Loucy (cell line): ENCODE measurements around the gene ZNF236.

Experiments
- H2AFZ ChIP-seq: fragments of 200-600 bp; sonication (generic); 2 replicates; pipeline ENCODE4 v1.6.0; 2016; ENCODE audit warnings: antibody characterized with exemption, mild to moderate bottlenecking, low read length, moderate library complexity
- H3F3A ChIP-seq: fragments of 200-600 bp; 2 replicates; pipeline ENCODE4 v1.6.0; 2016; ENCODE audit warnings: antibody characterized with exemption, low read depth, mild to moderate bottlenecking
- H3K27me3 ChIP-seq: fragments of 200-600 bp; sonication (generic); 2 replicates; pipeline ENCODE4 v1.6.1; 2014; ENCODE audit warnings: low read length, mild to moderate bottlenecking; ENCODE audit not compliant: insufficient read depth, poor library complexity, severe bottlenecking
- H3K36me3 ChIP-seq: fragments of 200-600 bp; sonication (generic); 2 replicates; pipeline ENCODE4 v1.6.1; 2016; ENCODE audit warnings: low read length; ENCODE audit not compliant: insufficient read depth
- H3K4me1 ChIP-seq: fragments of 200-600 bp; sonication (generic); 2 replicates; pipeline ENCODE4 v1.5.1; 2014; ENCODE audit warnings: low read length, mild to moderate bottlenecking; ENCODE audit not compliant: insufficient read depth, poor library complexity, severe bottlenecking
- H3K4me2 ChIP-seq: fragments of 200-600 bp; sonication (generic); 2 replicates; pipeline ENCODE4 v1.6.0; 2014; ENCODE audit warnings: antibody characterized with exemption, low read length, low read depth, mild to moderate bottlenecking; ENCODE audit not compliant: poor library complexity, severe bottlenecking
- H3K4me3 ChIP-seq: fragments of 200-600 bp; sonication (generic); 2 replicates; pipeline ENCODE4 v1.5.1; 2014; ENCODE audit warnings: low read length, mild to moderate bottlenecking, mixed read lengths; ENCODE audit not compliant: poor library complexity, severe bottlenecking
- H3K79me2 ChIP-seq: fragments of 200-600 bp; sonication (generic); 2 replicates; pipeline ENCODE4 v1.6.1; 2014; ENCODE audit warnings: low read length; ENCODE audit not compliant: insufficient read depth
- H3K9ac ChIP-seq: fragments of 200-600 bp; sonication (generic); 2 replicates; pipeline ENCODE4 v1.6.0; 2014; ENCODE audit warnings: mild to moderate bottlenecking, low read depth, low read length, moderate library complexity; ENCODE audit not compliant: poor library complexity, severe bottlenecking
- H3K9me2 ChIP-seq: fragments of 200-600 bp; sonication (generic); replicated peaks from 2 replicates; pipeline ENCODE4 v1.6.1; 2016; ENCODE audit warnings: low read depth, low read length, mixed read lengths
- H3K9me3 ChIP-seq: fragments of 200-600 bp; sonication (generic); 2 replicates; pipeline ENCODE4 v1.6.1; 2014; ENCODE audit warnings: mild to moderate bottlenecking, antibody characterized with exemption, low read length, low read depth; ENCODE audit not compliant: insufficient read depth
- H4K20me1 ChIP-seq: fragments of 200-600 bp; sonication (generic); 2 replicates; pipeline ENCODE4 v1.6.0; 2014; ENCODE audit warnings: antibody characterized with exemption, low read length, mild to moderate bottlenecking; ENCODE audit not compliant: insufficient read depth, poor library complexity, severe bottlenecking
- EZH2phosphoT487 ChIP-seq: fragments of 200-600 bp; IDR thresholded peaks from 2 replicates; pipeline ENCODE4 v1.6.1; 2018; ENCODE audit warnings: antibody characterized with exemption, mild to moderate bottlenecking, moderate library complexity, borderline replicate concordance
- TF ChIP-seq, protein P1 (sequence below): fragments of 200-600 bp; sonication (generic); conservative IDR thresholded peaks from 2 replicates; pipeline ENCODE4 v1.5.1; 2014; ENCODE audit warnings: mild to moderate bottlenecking, antibody characterized with exemption, low read length

ZNF236 gene

DNA sequence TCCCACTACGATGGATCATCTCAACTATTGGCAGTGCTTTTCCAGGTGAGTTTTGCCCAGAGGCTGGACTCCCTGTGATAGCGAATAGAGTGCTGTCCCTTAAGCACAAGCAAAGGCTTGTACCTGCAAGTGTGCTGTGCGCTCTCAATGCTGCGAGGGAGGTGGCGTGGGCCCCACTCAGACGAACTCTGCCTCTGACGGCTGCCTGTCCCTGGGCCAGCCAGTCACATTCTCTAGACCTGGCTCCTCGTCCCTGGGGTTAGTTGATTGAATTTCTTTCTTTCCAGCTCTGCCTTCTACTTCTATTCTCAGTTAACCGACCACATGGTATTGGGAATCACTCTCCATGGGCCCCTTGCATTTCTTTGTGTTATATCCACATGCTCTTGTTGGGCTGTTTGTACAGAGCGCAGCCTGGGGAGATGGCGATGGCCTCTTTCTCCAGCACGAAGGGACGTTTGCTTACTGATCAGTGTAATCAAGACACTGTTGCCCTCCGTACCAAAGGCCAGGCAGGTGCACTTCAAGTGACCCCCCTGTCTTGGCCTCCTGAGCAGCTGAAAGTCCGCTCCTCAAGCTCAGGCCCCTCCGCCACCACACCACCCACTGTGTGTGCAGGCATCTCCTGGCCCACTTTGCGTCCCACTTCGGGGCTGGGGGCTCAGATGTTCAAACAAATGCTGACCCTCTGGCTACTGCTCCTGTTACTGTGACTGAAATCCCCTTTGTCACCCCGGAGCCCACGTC, 151.3 kb downstream of the ZNF236 start:
- Histone ChIP-seq H3K4me1 (no peaks in the 10 kb centered on the region), H3K9ac (no peak overlapping the region), H3K9me3 (no peaks in the 10 kb centered on the region), H2AFZ (no peak overlapping the region), H3F3A (no peaks in the 10 kb centered on the region), H3K4me2 (no peak overlapping the region), H4K20me1 (no peaks in the 10 kb centered on the region), H3K27me3 (no peaks in the 10 kb centered on the region), H3K79me2 (no peaks in the 10 kb centered on the region), H3K4me3 (no peak overlapping the region), H3K9me2 (no peaks in the 10 kb centered on the region), H3K36me3 (peaks cover 4% of the 10 kb centered on the region; the same call in 1 of the 2 replicates)
- TF ChIP-seq, protein P1, sequence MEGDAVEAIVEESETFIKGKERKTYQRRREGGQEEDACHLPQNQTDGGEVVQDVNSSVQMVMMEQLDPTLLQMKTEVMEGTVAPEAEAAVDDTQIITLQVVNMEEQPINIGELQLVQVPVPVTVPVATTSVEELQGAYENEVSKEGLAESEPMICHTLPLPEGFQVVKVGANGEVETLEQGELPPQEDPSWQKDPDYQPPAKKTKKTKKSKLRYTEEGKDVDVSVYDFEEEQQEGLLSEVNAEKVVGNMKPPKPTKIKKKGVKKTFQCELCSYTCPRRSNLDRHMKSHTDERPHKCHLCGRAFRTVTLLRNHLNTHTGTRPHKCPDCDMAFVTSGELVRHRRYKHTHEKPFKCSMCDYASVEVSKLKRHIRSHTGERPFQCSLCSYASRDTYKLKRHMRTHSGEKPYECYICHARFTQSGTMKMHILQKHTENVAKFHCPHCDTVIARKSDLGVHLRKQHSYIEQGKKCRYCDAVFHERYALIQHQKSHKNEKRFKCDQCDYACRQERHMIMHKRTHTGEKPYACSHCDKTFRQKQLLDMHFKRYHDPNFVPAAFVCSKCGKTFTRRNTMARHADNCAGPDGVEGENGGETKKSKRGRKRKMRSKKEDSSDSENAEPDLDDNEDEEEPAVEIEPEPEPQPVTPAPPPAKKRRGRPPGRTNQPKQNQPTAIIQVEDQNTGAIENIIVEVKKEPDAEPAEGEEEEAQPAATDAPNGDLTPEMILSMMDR = no peak
- no peak for TF ChIP-seq EZH2phosphoT487

DNA sequence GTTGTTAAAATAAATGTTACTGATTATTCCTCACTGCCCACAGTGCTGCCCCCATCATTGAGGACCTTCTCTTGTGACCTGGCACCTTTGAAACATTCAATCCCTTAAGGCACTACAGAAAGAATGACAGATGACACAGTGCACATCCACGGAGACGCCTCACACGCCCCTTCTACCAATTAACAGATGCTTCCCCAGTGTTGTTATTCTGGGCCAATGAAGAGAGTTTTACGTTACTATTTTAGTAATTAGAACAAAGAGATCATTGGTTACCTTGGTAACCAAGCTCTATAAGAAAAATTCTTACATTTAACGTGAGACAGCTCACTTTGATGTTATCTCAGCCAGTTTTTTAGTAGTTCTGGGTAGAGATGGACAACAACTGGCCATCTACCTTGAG, 152.0 kb downstream of the ZNF236 start:
- H3K9me3 ChIP-seq = no peaks in the 10 kb centered on the region
- no peaks in the 10 kb centered on the region for H3K4me1 ChIP-seq
- TF ChIP-seq EZH2phosphoT487 = no peak
- TF ChIP-seq, protein P1 = no peak
- no peaks in the 10 kb centered on the region for H3K27me3 ChIP-seq
- no peak overlapping the region for H3K4me2 ChIP-seq
- no peaks in the 10 kb centered on the region for H4K20me1 ChIP-seq
- no peaks in the 10 kb centered on the region for H3K9me2 ChIP-seq
- no peak overlapping the region for H2AFZ ChIP-seq
- H3K4me3 ChIP-seq = no peak overlapping the region
- no peaks in the 10 kb centered on the region for H3K79me2 ChIP-seq
- H3K9ac ChIP-seq = no peak overlapping the region
- no peaks in the 10 kb centered on the region for H3F3A ChIP-seq
- H3K36me3 ChIP-seq = no peaks in the 10 kb centered on the region

DNA sequence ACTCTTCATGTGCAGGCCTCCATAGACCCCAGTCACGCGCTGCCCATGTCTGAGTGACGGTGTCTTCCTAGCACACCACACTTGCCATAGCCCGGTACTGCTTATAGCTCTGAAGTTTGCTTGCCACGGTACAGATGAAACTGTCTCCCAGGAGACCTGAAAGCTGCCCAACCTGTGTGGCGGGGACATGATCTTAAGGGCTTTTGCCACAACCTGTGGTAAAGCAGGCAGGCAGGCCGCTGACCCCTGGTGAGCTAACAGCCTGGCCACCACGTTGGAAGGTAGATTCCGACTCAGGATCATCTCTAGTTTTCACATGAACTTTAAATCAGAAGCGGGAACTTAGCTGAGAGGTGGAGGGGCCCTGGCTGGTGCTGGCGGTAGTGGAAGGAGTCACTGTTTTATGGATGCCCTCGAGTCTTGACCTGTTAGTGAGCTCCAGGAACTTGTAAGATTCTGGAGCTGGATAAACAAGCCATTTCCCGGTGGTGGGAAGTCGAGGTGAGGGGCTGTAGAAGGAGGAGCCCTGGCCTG, 153.3 kb downstream of the ZNF236 start:
- Histone ChIP-seq H3K4me2 (no peak overlapping the region), H3K27me3 (no peaks in the 10 kb centered on the region), H3F3A (no peaks in the 10 kb centered on the region), H3K9me3 (no peaks in the 10 kb centered on the region), H2AFZ (no peak overlapping the region), H3K4me3 (no peak overlapping the region), H3K9me2 (no peaks in the 10 kb centered on the region), H3K9ac (no peak overlapping the region), H4K20me1 (no peaks in the 10 kb centered on the region), H3K36me3 (no peaks in the 10 kb centered on the region), H3K4me1 (no peaks in the 10 kb centered on the region), H3K79me2 (no peaks in the 10 kb centered on the region)
- no peak for TF ChIP-seq EZH2phosphoT487
- TF ChIP-seq, protein P1 = no peak
